ENCODE measurements around the gene GNB2. TPM values are rescaled to one million over a fixed set of nuclear protein-coding genes. Genes with fewer than 3 reads are reported as not detected.

GNB2 gene
- total RNA-seq, 2 experiments from 2014 or later = 221 TPM

DNA sequence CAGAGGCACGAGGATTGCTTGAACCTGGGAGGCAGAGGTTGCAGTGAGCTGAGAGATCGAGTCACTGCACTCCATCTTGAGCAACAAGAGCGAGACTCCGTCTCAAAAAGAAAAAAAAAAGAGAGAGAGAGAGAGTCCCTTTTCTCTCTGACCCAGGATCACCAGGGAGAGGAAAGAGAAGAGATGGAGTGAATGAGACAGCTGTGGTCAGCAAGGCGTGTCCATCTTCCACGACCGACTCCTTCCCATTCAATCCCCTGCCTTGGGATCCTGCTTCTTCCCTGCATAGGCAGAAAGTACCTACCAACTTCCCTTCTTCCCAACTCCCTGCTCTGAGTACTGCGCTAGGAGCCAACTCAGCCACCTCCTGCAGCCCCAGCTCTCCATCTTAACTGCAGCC is 54.7 kb downstream of the GNB2 start:
- no peak overlapping the region for H3K27ac Mint-ChIP-seq
- H3K27me3 Mint-ChIP-seq (ENCODE audit: low read depth) = peaks cover 6% of the 10 kb centered on the region
- no peak for DNase-seq
- peaks cover 3% of the 10 kb centered on the region for H3K4me1 Mint-ChIP-seq (ENCODE audit: low read depth)
- H3K4me3 Mint-ChIP-seq = no peak overlapping the region
- CTCF ChIA-PET = interaction anchor here (0.6 to 2.4 kb wide), 4 partner anchors 15 to 163 kb away, joined by 4 to 9 read pairs (median 6); partner anchors contain the start of gene POP7
- H3K36me3 Mint-ChIP-seq (ENCODE audit: low read depth) = no peaks in the 10 kb centered on the region
- H3K9me3 Mint-ChIP-seq = no peaks in the 10 kb centered on the region
- intact Hi-C loops (cut with micrococcal nuclease) = loop anchor here (5.0 kb wide), 1 partner anchor 96 kb away; no protein-coding TSS in a partner anchor

Other genes with a start within 250 kb of the GNB2 start
- gene ZCWPW1, start 245.0 kb upstream of the GNB2 start, total RNA-seq = 1 to 10 TPM; 3.5 to 5.2 TPM
- gene MEPCE, start 243.9 kb upstream of the GNB2 start, total RNA-seq = 10 to 100 TPM; 39.3 to 39.7 TPM
- gene PPP1R35, start 237.2 kb upstream of the GNB2 start, total RNA-seq = 10 to 100 TPM; 45.3 to 53.6 TPM
- gene SPACDR, start 209.5 kb upstream of the GNB2 start, total RNA-seq = 1 to 10 TPM; 2.3 to 2.6 TPM
- gene TSC22D4, start 194.5 kb upstream of the GNB2 start, total RNA-seq = 10 to 100 TPM; 46.0 to 48.7 TPM
- under 1 TPM; 0.17 to 0.30 TPM for gene NYAP1, start 189.8 kb upstream of the GNB2 start, total RNA-seq
- 10 to 100 TPM; 23.4 to 23.9 TPM for gene AGFG2, start 134.5 kb upstream of the GNB2 start, total RNA-seq
- 10 to 100 TPM; 13.7 to 15.7 TPM for gene SAP25, start 99.8 kb upstream of the GNB2 start, total RNA-seq
- gene LRCH4, start 87.6 kb upstream of the GNB2 start, total RNA-seq = 10 to 100 TPM; 78.0 to 81.2 TPM
- gene FBXO24, start 87.4 kb upstream of the GNB2 start, total RNA-seq = 1 to 10 TPM; 1.5 to 2.6 TPM
- gene PCOLCE, start 71.4 kb upstream of the GNB2 start, total RNA-seq = 1 to 10 TPM; 5.8 to 6.8 TPM
- 10 to 100 TPM; 12.3 to 13.0 TPM for gene MOSPD3, start 61.2 kb upstream of the GNB2 start, total RNA-seq
- gene TFR2, start 32.2 kb upstream of the GNB2 start, total RNA-seq = 1 to 10 TPM; 4.2 to 5.1 TPM
- not detected for gene ACTL6B, start 17.3 kb upstream of the GNB2 start, total RNA-seq
- 10 to 100 TPM; 32.8 to 37.8 TPM for gene GIGYF1, start 20.5 kb downstream of the GNB2 start, total RNA-seq
- 10 to 100 TPM; 23.2 to 29.6 TPM for gene POP7, start 32.4 kb downstream of the GNB2 start, total RNA-seq
- not detected for gene EPO, start 46.7 kb downstream of the GNB2 start, total RNA-seq
- not detected for gene ZAN, start 59.9 kb downstream of the GNB2 start, total RNA-seq
- gene EPHB4, start 153.8 kb downstream of the GNB2 start, total RNA-seq = 1 to 10 TPM; 5.9 to 6.0 TPM
- gene SLC12A9, start 179.0 kb downstream of the GNB2 start, total RNA-seq = 10 to 100 TPM; 10.1 to 10.5 TPM
- gene TRIP6, start 193.6 kb downstream of the GNB2 start, total RNA-seq = 10 to 100 TPM; 19.8 to 21.0 TPM
- gene SRRT, start 201.4 kb downstream of the GNB2 start, total RNA-seq = 100 to 1,000 TPM; 166 to 169 TPM
- 1 to 10 TPM in 1 of 2 experiments, under 1 TPM in 1; 0.64 to 1.4 TPM for gene UFSP1, start 216.0 kb downstream of the GNB2 start, total RNA-seq
- gene ACHE, start 222.1 kb downstream of the GNB2 start, total RNA-seq = not detected

All from activated naive CD4-positive, alpha-beta T cell treated with anti-CD3 and anti-CD28 coated beads for 36 hours (primary cell).